ENCODE data around the gene PLPPR4.
A peak's percentile ranks its signal among the peaks of the same experiment; 100 is the strongest.

The PLPPR4 gene

DNA sequence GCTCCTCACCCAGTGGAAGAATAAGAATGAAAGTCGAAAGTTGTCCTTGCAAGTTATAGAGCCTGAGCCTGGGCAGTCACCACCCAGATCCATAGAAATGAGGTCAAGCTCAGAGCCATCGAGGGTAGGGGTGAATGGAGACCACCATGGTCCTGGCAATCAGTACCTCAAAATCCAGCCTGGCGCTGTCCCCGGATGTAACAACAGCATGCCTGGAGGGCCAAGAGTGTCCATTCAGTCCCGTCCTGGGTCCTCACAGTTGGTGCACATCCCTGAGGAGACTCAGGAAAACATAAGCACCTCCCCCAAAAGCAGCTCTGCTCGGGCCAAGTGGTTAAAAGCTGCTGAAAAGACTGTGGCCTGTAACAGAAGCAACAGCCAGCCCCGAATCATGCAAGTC lies 41.8 kb downstream of the PLPPR4 start:
- no peaks in the 10 kb centered on the region for H3K36me3 ChIP-seq (replicated peaks)
- DNase-seq = no peak

DNA sequence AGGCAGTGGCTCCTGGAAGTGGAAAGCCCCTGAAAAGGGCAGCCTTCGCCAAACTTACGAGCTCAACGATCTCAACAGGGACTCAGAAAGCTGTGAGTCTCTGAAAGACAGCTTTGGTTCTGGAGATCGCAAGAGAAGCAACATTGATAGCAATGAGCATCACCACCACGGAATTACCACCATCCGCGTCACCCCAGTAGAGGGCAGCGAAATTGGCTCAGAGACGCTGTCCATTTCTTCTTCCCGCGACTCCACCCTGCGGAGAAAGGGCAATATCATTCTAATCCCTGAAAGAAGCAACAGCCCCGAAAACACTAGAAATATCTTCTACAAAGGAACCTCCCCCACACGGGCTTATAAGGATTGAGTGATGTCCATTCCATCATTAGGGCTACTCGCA lies 42.4 kb downstream of the PLPPR4 start:
- TF ChIP-seq, protein P1, sequence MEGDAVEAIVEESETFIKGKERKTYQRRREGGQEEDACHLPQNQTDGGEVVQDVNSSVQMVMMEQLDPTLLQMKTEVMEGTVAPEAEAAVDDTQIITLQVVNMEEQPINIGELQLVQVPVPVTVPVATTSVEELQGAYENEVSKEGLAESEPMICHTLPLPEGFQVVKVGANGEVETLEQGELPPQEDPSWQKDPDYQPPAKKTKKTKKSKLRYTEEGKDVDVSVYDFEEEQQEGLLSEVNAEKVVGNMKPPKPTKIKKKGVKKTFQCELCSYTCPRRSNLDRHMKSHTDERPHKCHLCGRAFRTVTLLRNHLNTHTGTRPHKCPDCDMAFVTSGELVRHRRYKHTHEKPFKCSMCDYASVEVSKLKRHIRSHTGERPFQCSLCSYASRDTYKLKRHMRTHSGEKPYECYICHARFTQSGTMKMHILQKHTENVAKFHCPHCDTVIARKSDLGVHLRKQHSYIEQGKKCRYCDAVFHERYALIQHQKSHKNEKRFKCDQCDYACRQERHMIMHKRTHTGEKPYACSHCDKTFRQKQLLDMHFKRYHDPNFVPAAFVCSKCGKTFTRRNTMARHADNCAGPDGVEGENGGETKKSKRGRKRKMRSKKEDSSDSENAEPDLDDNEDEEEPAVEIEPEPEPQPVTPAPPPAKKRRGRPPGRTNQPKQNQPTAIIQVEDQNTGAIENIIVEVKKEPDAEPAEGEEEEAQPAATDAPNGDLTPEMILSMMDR (IDR thresholded peaks at IDR 0.05; ENCODE audit: low read depth, low read length, missing control alignments) = no peak
- in situ Hi-C loops (cut with HindIII; ENCODE audit: low pct_ligation_motif_present, low sequenced_read_pairs) = no loop called here
- H3K27me3 ChIP-seq (replicated peaks) = no peaks in the 10 kb centered on the region

More for the DNA sequence above, 41.8 kb downstream of the PLPPR4 start:
- no peak overlapping the region for H3K27ac ChIP-seq
- TF ChIP-seq, protein P1 (IDR thresholded peaks at IDR 0.05; ENCODE audit: low read depth, low read length, missing control alignments) = no peak
- no peaks in the 10 kb centered on the region for H3K27me3 ChIP-seq (replicated peaks)
- in situ Hi-C loops (cut with HindIII; ENCODE audit: low pct_ligation_motif_present, low sequenced_read_pairs) = no loop called here
- H3K4me3 ChIP-seq (ENCODE audit: low read depth, low read length) = no peak overlapping the region

DNA sequence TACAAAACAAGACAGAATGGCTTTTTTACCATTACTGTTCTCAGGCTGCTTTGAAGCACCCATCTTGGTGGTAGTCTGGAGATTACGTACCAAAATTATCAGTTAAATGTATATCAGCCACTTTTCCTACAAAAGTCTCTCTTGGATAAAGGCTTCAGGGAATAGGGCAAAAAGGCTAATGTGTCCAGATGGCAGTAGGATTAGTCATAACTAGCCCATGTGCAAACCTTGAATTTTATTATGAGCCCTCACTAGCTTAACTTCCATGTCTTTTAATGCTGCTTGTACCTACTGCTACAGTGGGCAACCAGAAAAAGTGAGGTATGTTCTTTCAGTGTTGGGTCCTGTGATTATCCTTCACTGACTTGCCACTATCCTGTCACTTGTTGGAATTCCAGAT lies 51.0 kb downstream of the PLPPR4 start:
- no peak overlapping the region for H3K27ac ChIP-seq
- TF ChIP-seq, protein P1 (IDR thresholded peaks at IDR 0.05; ENCODE audit: low read depth, low read length, missing control alignments) = no peak

More for the DNA sequence above, 42.4 kb downstream of the PLPPR4 start:
- H3K27ac ChIP-seq = no peak overlapping the region
- no peaks in the 10 kb centered on the region for H3K36me3 ChIP-seq (replicated peaks)
- H3K4me3 ChIP-seq (ENCODE audit: low read depth, low read length) = no peak overlapping the region
- no peak for DNase-seq

DNA sequence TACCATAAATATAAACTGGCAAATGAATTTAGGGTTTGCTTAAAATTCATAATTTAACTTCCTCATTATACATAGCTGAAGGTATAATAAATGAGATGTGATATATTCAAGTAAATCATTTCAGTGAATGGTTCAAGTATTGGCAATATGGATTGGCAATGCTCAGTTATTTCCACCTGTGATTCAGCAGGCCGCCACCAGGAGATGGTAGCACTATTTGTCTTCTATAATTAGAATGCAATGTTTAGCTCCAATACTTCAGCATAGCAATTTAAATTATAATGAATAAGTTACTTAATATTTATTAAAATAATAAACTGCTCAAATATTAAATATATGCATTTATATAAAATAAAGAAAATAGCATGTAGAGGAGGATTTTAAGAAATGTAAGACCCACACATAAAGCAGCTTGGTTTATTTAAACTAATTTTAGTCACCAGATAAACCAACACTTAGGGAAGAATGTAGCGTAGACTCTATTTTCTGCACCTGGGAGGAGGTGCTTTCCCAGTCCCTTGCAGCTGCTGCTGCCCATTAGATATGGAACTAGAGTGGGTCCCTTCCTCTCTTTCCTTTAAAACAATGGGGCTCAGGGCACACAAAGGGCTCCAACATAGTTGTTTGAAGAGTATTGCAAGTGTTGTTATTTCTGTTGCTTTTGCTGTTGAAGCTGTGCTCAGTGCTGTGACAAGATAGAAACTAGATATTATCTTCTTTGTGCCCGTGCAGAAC lies 62.1 kb downstream of the PLPPR4 start:
- in situ Hi-C loops (cut with HindIII; ENCODE audit: low pct_ligation_motif_present, low sequenced_read_pairs) = no loop called here
- TF ChIP-seq, protein P1 (IDR thresholded peaks at IDR 0.05; ENCODE audit: low read depth, low read length, missing control alignments) = peak; percentile 62
- H3K4me3 ChIP-seq (ENCODE audit: low read depth, low read length) = no peak overlapping the region
- H3K36me3 ChIP-seq (replicated peaks) = no peaks in the 10 kb centered on the region
- no peaks in the 10 kb centered on the region for H3K27me3 ChIP-seq (replicated peaks)
- no peak for DNase-seq
- H3K27ac ChIP-seq = no peak overlapping the region

More for the DNA sequence above, 51.0 kb downstream of the PLPPR4 start:
- Histone ChIP-seq H3K4me3 (ENCODE audit: low read depth, low read length) (no peak overlapping the region), H3K36me3 (replicated peaks) (no peaks in the 10 kb centered on the region), H3K27me3 (replicated peaks) (no peaks in the 10 kb centered on the region)
- no peak for DNase-seq
- in situ Hi-C loops (cut with HindIII; ENCODE audit: low pct_ligation_motif_present, low sequenced_read_pairs) = no loop called here

DNA sequence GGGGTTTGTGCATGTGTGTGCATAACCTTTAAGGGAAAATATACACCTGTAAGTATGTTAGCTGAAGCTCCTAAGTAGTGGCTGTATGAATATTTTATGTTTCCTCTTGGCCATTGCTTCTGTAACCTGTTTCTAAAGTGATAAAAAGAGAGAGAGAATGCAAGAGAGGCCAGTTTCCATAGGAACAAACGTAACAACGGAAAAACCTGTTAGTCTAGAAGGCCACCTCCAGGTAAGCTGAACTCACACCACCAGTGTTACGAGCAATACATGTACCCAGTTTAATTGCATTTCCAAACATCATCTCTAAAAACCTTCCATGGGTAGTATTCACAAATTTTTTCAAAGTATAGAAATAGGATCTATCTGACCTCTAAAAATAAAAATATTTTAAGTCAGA lies 63.1 kb downstream of the PLPPR4 start:
- no peaks in the 10 kb centered on the region for H3K27me3 ChIP-seq (replicated peaks)
- no peak overlapping the region for H3K4me3 ChIP-seq (ENCODE audit: low read depth, low read length)
- in situ Hi-C loops (cut with HindIII; ENCODE audit: low pct_ligation_motif_present, low sequenced_read_pairs) = no loop called here
- no peak for DNase-seq
- H3K36me3 ChIP-seq (replicated peaks) = no peaks in the 10 kb centered on the region
- TF ChIP-seq, protein P1 (IDR thresholded peaks at IDR 0.05; ENCODE audit: low read depth, low read length, missing control alignments) = no peak
- H3K27ac ChIP-seq = no peak overlapping the region

DNA sequence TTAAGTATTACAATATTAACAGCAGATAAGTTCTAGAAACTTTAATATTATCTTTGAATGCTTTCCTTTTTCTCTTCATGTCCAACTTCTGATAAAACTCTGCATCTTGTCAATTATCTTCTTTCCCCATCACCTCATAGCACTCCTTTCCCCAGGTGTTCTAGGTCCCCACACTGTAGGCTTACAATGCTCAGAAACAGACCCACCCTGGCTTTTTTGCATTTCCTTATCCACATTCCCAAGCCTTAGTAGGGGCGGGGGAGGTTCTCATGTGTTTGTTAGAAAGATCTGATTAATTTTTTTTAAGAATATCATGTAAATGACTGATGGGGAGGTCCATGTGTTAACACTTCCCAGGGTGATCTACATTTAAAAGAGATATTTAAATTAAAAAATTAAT lies 63.9 kb downstream of the PLPPR4 start:
- DNase-seq = no peak
- in situ Hi-C loops (cut with HindIII; ENCODE audit: low pct_ligation_motif_present, low sequenced_read_pairs) = no loop called here
- no peaks in the 10 kb centered on the region for H3K36me3 ChIP-seq (replicated peaks)
- no peaks in the 10 kb centered on the region for H3K27me3 ChIP-seq (replicated peaks)
- no peak overlapping the region for H3K4me3 ChIP-seq (ENCODE audit: low read depth, low read length)
- H3K27ac ChIP-seq = no peak overlapping the region
- TF ChIP-seq, protein P1 (IDR thresholded peaks at IDR 0.05; ENCODE audit: low read depth, low read length, missing control alignments) = no peak
